ENCODE data around the gene MMP17. TPM values are rescaled to one million over a fixed set of nuclear protein-coding genes. Genes with fewer than 3 reads are reported as not detected.

MMP17 gene
- 16.8 TPM for total RNA-seq

DNA sequence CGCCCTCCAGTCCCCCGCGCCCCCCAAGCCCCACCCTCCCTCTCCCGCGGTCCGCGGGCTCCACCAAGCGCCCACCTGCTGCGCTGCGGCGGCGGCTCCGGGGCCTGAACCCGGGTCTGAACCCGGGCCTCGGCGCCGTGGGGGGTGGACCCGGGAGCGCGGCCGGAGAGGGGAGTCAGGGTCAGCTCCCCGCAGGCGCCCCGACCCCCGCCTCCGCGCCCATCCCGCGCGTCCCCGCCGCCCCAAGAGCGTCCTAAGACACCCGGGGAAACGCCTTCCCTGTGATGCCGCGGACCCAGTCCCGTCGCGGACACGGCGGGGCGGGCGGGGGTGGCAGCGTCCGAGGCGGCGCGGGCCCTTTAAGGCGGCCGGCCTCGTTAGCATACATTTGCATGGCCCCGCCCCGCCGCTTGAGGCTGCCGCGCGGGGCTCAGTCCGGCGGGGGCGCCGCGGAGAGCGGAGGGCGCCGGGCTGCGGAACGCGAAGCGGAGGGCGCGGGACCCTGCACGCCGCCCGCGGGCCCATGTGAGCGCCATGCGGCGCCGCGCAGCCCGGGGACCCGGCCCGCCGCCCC, at the start of gene MMP17:
Gene MMP17, plus strand, starts transcription at position 433 of the 574 bp plus-strand sequence. Its CDS starts 102 bp downstream, at position 535.
- TF ChIP-seq, protein P1, sequence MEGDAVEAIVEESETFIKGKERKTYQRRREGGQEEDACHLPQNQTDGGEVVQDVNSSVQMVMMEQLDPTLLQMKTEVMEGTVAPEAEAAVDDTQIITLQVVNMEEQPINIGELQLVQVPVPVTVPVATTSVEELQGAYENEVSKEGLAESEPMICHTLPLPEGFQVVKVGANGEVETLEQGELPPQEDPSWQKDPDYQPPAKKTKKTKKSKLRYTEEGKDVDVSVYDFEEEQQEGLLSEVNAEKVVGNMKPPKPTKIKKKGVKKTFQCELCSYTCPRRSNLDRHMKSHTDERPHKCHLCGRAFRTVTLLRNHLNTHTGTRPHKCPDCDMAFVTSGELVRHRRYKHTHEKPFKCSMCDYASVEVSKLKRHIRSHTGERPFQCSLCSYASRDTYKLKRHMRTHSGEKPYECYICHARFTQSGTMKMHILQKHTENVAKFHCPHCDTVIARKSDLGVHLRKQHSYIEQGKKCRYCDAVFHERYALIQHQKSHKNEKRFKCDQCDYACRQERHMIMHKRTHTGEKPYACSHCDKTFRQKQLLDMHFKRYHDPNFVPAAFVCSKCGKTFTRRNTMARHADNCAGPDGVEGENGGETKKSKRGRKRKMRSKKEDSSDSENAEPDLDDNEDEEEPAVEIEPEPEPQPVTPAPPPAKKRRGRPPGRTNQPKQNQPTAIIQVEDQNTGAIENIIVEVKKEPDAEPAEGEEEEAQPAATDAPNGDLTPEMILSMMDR (IDR thresholded peaks at IDR 0.05), result peak in 1 of 3 experiments; percentile 18
- no peak for DNase-seq (ENCODE audit: low spot score in 2 of 2)
- no peaks in the 10 kb centered on the region for H3K36me3 ChIP-seq
- intact Hi-C loops (cut with DNase I), result no loop called here
- no peak within 1 kb of the TSS for H3K27ac ChIP-seq
- peaks cover 21% of the 10 kb centered on the region for H3K27me3 ChIP-seq
- H3K9me3 ChIP-seq, result no peaks in the 10 kb centered on the region
- peak within 1 kb of the TSS; percentile 50 to 65 for H3K4me3 ChIP-seq
- peaks cover 19 to 23% of the 10 kb centered on the region in 2 donors for H3K4me1 ChIP-seq

DNA sequence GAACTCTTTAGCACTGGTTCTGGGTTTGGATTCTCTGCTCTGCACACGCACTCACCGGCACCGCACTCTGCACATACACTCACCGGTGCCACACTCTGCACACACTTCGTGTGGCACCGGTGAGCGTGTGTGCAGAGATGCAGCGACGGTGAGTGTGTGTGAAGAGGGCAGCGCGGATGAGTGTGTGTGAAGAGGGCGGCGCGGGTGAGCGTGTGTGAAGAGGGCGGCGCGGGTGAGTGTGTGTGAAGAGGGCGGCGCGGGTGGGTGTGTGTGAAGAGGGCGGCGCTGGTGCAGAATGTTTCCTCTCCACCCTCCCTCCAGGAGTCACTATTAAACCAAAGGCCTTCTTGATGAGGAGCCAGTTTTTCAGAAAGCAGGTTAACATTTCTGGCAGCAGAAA, 49.2 kb upstream of the MMP17 start:
- no peak for DNase-seq (ENCODE audit: low spot score in 2 of 2)
- Histone ChIP-seq H3K36me3 (peaks cover 45 to 59% of the 10 kb centered on the region in 2 donors), H3K4me3 (no peak overlapping the region), H3K4me1 (no peaks in the 10 kb centered on the region), H3K9me3 (no peaks in the 10 kb centered on the region), H3K27ac (no peak overlapping the region), H3K27me3 (no peaks in the 10 kb centered on the region)
- intact Hi-C loops (cut with DNase I), result no loop called here
- TF ChIP-seq, protein P1 (IDR thresholded peaks at IDR 0.05), result no peak

DNA sequence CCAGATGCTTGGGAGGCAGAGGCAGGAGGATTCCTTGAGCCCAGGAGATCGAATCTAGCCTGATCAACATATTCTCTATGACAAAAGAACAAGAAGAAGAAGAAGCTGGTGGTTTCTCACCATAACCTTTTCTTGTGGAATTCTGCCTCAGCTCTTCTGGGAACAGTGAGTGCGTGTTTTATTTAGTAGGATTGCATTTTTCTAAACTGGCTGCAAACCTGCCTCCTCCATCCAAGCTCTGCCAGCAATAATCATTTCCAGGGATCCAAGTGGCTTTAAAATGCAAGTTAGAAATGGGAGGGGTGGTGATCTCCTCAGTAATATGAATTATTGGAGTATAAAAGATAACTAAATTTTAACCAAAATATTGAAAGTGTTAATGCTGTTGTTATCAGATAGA, 46.1 kb upstream of the MMP17 start:
- Histone ChIP-seq H3K27ac (no peak overlapping the region), H3K36me3 (peaks cover 52 to 70% of the 10 kb centered on the region in 2 donors), H3K4me3 (no peak overlapping the region), H3K9me3 (no peaks in the 10 kb centered on the region), H3K4me1 (no peaks in the 10 kb centered on the region), H3K27me3 (no peaks in the 10 kb centered on the region)
- TF ChIP-seq, protein P1 (IDR thresholded peaks at IDR 0.05), result no peak
- no peak for DNase-seq (ENCODE audit: low spot score in 2 of 2)
- intact Hi-C loops (cut with DNase I), result no loop called here

DNA sequence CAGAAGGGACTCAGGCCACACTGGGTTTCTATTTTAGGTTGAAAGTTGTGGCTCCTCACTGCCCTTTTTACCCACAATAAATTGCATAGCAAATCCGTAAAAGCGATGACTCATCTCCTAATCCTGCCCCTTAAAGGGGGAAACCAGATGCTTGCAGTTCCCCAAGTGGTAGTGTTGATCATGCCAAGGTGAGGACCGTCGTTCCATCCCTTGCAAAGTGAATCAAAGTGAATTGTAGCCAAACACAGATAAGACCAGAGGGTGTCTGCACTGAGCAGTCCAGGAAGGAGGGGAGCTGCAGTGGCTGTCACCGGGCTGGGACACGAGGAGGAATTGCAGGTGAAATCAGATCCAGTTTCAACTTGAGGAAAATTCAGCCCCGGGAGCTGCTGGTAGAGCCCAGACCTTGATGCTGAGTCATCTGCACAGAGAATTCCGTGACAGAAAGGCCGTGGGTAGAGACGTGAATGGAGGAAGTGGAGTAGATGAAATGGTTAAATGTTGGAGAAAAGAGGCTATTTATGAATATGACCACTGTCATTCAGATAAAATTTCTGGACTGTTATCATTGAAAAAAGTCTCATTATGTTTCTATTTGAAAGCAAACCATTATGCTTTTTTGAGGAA, 44.2 kb upstream of the MMP17 start:
- no peaks in the 10 kb centered on the region for H3K9me3 ChIP-seq
- TF ChIP-seq, protein P1 (IDR thresholded peaks at IDR 0.05), result no peak
- no peaks in the 10 kb centered on the region for H3K27me3 ChIP-seq
- H3K4me3 ChIP-seq, result peak overlapping the region in 1 of 2 donors; percentile 39
- H3K4me1 ChIP-seq, result no peaks in the 10 kb centered on the region
- H3K27ac ChIP-seq, result peak overlapping the region in 1 of 2 donors; percentile 60
- intact Hi-C loops (cut with DNase I), result no loop called here
- no peak for DNase-seq (ENCODE audit: low spot score in 2 of 2)
- H3K36me3 ChIP-seq, result peaks cover 56 to 76% of the 10 kb centered on the region in 2 donors

DNA sequence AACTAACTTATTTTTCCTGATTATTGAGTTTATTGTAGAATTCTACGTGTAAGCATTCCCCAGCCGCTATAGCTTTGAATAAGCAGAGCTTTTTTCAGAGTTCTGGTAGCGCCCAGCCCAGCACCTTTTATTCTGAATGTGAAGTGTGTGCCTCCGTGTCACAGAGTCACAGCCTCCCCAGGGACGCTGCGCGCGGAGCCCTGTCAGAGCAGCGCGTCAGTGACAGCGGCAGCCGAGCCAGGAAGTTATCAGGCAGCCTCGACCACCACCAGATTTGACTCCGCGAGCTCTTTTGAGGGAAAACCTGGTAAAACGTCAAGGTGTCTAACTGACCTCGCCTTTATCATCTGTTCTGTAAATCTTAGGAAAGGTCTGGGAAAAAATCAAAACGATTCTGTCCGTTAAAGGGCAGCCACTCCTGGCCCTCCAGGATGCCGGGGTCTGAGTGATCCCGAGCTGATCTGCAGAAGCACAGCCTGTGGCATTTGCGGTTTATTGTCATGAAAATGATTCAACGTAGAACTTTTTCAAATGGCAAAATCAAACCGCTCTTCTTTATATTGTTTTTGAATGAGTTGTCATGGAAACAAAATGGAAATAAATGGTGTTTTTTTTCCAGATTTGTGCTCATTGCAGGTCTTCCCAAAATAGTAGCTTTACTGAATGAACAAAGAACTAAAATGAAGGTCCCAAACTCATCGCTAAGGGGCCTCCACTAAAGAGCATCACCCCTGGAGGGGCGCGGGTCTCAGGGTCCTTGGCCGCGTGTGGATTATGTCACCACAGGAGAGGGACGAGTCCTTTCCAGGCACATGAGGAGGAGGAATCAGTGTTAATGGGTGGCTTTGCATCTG, 43.1 kb upstream of the MMP17 start:
- Histone ChIP-seq H3K36me3 (peaks cover 55 to 76% of the 10 kb centered on the region in 2 donors), H3K27ac (peak overlapping the region in 1 of 2 donors; percentile 60)

More for the DNA sequence above, 43.1 kb upstream of the MMP17 start:
- no peak for DNase-seq (ENCODE audit: low spot score in 2 of 2)
- TF ChIP-seq, protein P1 (IDR thresholded peaks at IDR 0.05), result no peak
- H3K9me3 ChIP-seq, result no peaks in the 10 kb centered on the region
- no peaks in the 10 kb centered on the region for H3K27me3 ChIP-seq
- intact Hi-C loops (cut with DNase I), result no loop called here
- H3K4me1 ChIP-seq, result no peaks in the 10 kb centered on the region
- H3K4me3 ChIP-seq, result no peak overlapping the region
